ACC112 (cell line): ENCODE data around the gene BRINP1.

Experiments used
- H2AFZ ChIP-seq: fragments of 200-600 bp; sonication (generic); one replicate; pipeline ENCODE4 v1.6.0; 2017; ENCODE audit warnings: antibody characterized with exemption, low read length; ENCODE audit not compliant: unreplicated experiment
- H3K27ac ChIP-seq: fragments of 200-600 bp; sonication (generic); 2 replicates; pipeline ENCODE4 v1.5.1; 2014; ENCODE audit warnings: low read depth, mild to moderate bottlenecking, antibody characterized with exemption, low read length, moderate library complexity
- H3K27me3 ChIP-seq: fragments of 200-600 bp; sonication (generic); 2 replicates; pipeline ENCODE4 v1.6.1; 2014; ENCODE audit warnings: mild to moderate bottlenecking, antibody characterized with exemption, low read length, moderate library complexity, mixed read lengths; ENCODE audit not compliant: insufficient read depth
- H3K36me3 ChIP-seq: fragments of 200-600 bp; sonication (generic); 2 replicates; pipeline ENCODE4 v1.6.1; 2016; ENCODE audit warnings: mild to moderate bottlenecking, antibody characterized with exemption, low read length, moderate library complexity, mixed read lengths; ENCODE audit not compliant: insufficient read depth
- H3K4me1 ChIP-seq: fragments of 200-600 bp; sonication (generic); one replicate; pipeline ENCODE4 v1.6.1; 2016; ENCODE audit warnings: low read length, mixed read lengths; ENCODE audit not compliant: insufficient read depth, unreplicated experiment, control insufficient read depth
- H3K4me3 ChIP-seq: fragments of 200-600 bp; sonication (generic); 2 replicates; pipeline ENCODE4 v1.5.1; 2014; ENCODE audit warnings: mild to moderate bottlenecking, low read depth, low read length
- H3K79me2 ChIP-seq: fragments of 200-600 bp; sonication (generic); one replicate; pipeline ENCODE4 v1.6.0; 2016; ENCODE audit warnings: low read length; ENCODE audit not compliant: control insufficient read depth, unreplicated experiment, insufficient read depth

BRINP1 gene

GRCh38 chr9:119121899-119122298 lies 247.3 kb downstream of the BRINP1 start:
- Histone ChIP-seq H3K36me3 (no peaks in the 10 kb centered on the region), H3K79me2 (no peaks in the 10 kb centered on the region), H3K27ac (no peak overlapping the region), H2AFZ (no peak overlapping the region), H3K4me3 (no peak overlapping the region), H3K27me3 (no peaks in the 10 kb centered on the region), H3K4me1 (no peaks in the 10 kb centered on the region)

DNA sequence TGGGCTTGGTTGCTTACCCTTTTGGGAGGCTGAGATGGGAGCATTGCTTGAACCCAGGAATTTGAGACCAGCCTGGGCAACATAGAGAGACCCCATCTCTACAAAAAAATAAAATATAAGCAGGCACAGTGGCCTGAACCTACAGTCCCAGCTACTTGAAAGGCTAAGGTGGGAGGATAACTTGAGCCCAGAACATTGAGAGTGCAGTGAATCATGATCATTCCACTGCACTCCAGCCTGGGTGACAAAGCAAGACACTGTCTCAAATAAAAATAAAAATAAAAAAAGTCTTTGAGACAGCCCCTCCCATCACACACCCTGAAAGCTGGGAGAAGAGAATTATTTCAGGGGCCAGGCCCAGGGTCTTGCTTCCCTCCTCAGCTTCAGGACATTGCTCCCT lies 251.8 kb downstream of the BRINP1 start:
- H3K36me3 ChIP-seq = no peaks in the 10 kb centered on the region
- H3K4me3 ChIP-seq = no peak overlapping the region
- no peaks in the 10 kb centered on the region for H3K79me2 ChIP-seq
- H3K4me1 ChIP-seq = no peaks in the 10 kb centered on the region
- no peak overlapping the region for H3K27ac ChIP-seq
- H3K27me3 ChIP-seq = no peaks in the 10 kb centered on the region
- H2AFZ ChIP-seq = no peak overlapping the region
